GM12878 (cell line): ENCODE results near the gene MAN2C1. TPM values are rescaled to one million over a fixed set of nuclear protein-coding genes. Genes with fewer than 3 reads are reported as not detected.
"Not testable (repeated sequence)": the region's sequence is repeated elsewhere in the genome, so short reads cannot be mapped to it uniquely, and the experiment has no call there.

ENCODE experiments used
- ATAC-seq: fragments of 200-7000 bp; cut with Tn5 transposase; 3 replicates; pipeline ENCODE4 v1.9.1; 2020; ENCODE audit warnings: mild to moderate bottlenecking, moderate library complexity
- BruUV-seq: library from RNA; stranded (reverse); fragments of 400-500 nt; replicated peaks from 2 replicates; lab custom pipeline; 2021; lab: Mats Ljungman, UMichigan
- CTCF ChIA-PET: fragments of 300-600 bp; sonication (Branson Sonifier 250); formaldehyde crosslinking; extraction: SDS; loops from one replicate; lab custom pipeline; 2021; ENCODE audit warnings: inconsistent platforms; lab: Yijun Ruan, JAX
- POLR2A ChIA-PET: fragments of 350-600 bp; formaldehyde crosslinking; extraction: SDS; loops from one replicate; lab custom pipeline; 2021; ENCODE audit warnings: inconsistent platforms; lab: Charles Lee
- RAD21 ChIA-PET: fragments of 300-600 bp; sonication (Branson Sonifier 250); formaldehyde crosslinking; loops from one replicate; lab custom pipeline; 2023; ENCODE audit warnings: antibody characterized with exemption; ENCODE audit not compliant: unreplicated experiment; lab: Charles Lee
- SMC1A ChIA-PET: fragments of 300-600 bp; sonication (Branson Sonifier 250); formaldehyde crosslinking; loops from one replicate; lab custom pipeline; 2023; ENCODE audit not compliant: unreplicated experiment, uncharacterized antibody; lab: Charles Lee
- DNase-seq: peaks from one replicate; pipeline ENCODE4 v3.0.0-alpha.2; 2011; ENCODE audit warnings: low read depth, low spot score
- FAIRE-seq: peaks from 3 replicates; lab custom pipeline; 2011; peaks lifted over from hg19 to GRCh38; lab: Jason Lieb, UNC
- H2AFZ ChIP-seq: 2 replicates; pipeline ENCODE4 v1.6.0; 2011; ENCODE audit warnings: low read depth, low read length, control low read depth; ENCODE audit not compliant: control insufficient read depth
- H3K27ac ChIP-seq: 2 replicates; pipeline ENCODE4 v1.5.1; 2011; ENCODE audit warnings: control low read depth; ENCODE audit not compliant: control insufficient read depth, insufficient read depth
- H3K27me3 ChIP-seq, 2 experiments: replicated peaks in 1 of 2; 2 replicates each; pipeline versions ENCODE4 v1.6.0 to v1.6.1; 2011; ENCODE audit warnings: low read length in 1 of 2; ENCODE audit not compliant: control insufficient read depth in 2 of 2, insufficient read depth in 2 of 2
- H3K36me3 ChIP-seq, 2 experiments: 2 replicates each; pipeline ENCODE4 v1.5.1; 2011; ENCODE audit warnings: low read length in 1 of 2; ENCODE audit not compliant: control insufficient read depth in 2 of 2, insufficient read depth in 2 of 2
- H3K4me1 ChIP-seq: 2 replicates; pipeline ENCODE4 v1.6.1; 2011; ENCODE audit warnings: mild to moderate bottlenecking, low read length, moderate library complexity, mixed read lengths; ENCODE audit not compliant: control insufficient read depth, insufficient read depth
- H3K4me2 ChIP-seq: 2 replicates; pipeline ENCODE4 v1.6.0; 2011; ENCODE audit warnings: control low read depth; ENCODE audit not compliant: control insufficient read depth, insufficient read depth
- H3K4me3 ChIP-seq: fragments of 200-600 bp; sonication (generic); 2 replicates; pipeline ENCODE4 v1.5.1; 2016
- H3K79me2 ChIP-seq: 2 replicates; pipeline ENCODE4 v1.6.0; 2011; ENCODE audit warnings: low read length; ENCODE audit not compliant: control insufficient read depth, insufficient read depth
- H3K9ac ChIP-seq: 2 replicates; pipeline ENCODE4 v1.8.0; 2011; ENCODE audit warnings: low read length, control low read depth, mixed read lengths; ENCODE audit not compliant: control insufficient read depth, insufficient read depth
- H3K9me3 ChIP-seq: replicated peaks from 3 replicates; pipeline ENCODE4 v1.5.1; 2011; ENCODE audit warnings: mild to moderate bottlenecking, low read length; ENCODE audit not compliant: control insufficient read depth, insufficient read depth
- H4K20me1 ChIP-seq: 2 replicates; pipeline ENCODE4 v1.6.0; 2011; ENCODE audit not compliant: control insufficient read depth, insufficient read depth
- CREB1 ChIP-seq: IDR thresholded peaks from 2 replicates; pipeline ENCODE4 v1.6.1; 2012; ENCODE audit warnings: low read depth, mild to moderate bottlenecking, inconsistent platforms
- MEF2A ChIP-seq: IDR thresholded peaks from 2 replicates; pipeline ENCODE4 v1.6.1; 2011; ENCODE audit warnings: low read depth, mild to moderate bottlenecking, low read length, moderate library complexity; ENCODE audit not compliant: insufficient read depth
- TAF1 ChIP-seq: IDR thresholded peaks from 2 replicates; pipeline ENCODE4 v1.6.1; 2011; ENCODE audit warnings: mild to moderate bottlenecking, low read depth, low read length, borderline replicate concordance
- WGBS: methylation state at CpG from one replicate; pipeline ENCODE4 v1.1.6; 2016; ENCODE audit warnings: low lambda C conversion rate; ENCODE audit not compliant: insufficient replicate concordance, insufficient coverage; ENCODE audit errors: missing lambda C conversion rate; 5-methylcytosine and 5-hydroxymethylcytosine counted together
- in situ Hi-C: fragments of 300-500 bp; cut with MboI; formaldehyde crosslinking; loops from 9 replicates; pipeline ENCODE4 v1.14.3; 2018; ENCODE audit warnings: mixed read lengths
- intact Hi-C: fragments of 100-400 bp; cut with micrococcal nuclease; formaldehyde crosslinking; loops from one replicate; pipeline ENCODE4 v1.14.2; 2022; ENCODE audit not compliant: unreplicated experiment
- polyA plus RNA-seq, 11 experiments: library from polyadenylated mRNA; depleted of rRNA in 4 of 11; unstranded in 6 of 11; stranded (reverse) in 5 of 11; fragments of >200 nt; fragmentation: Nextera tagmentation in 4 of 11; fragmentation: Illumina TruSeq in 1 of 11; extraction: Ambion mirVana in 4 of 11; extraction: Trizol in 1 of 11; gene quantifications; 1 replicate in 1 of 11; 2 replicates in 10 of 11; pipeline versions ENCODE4 v1.2.1 to v1.2.3, GENCODE V29; 2011 to 2016; ENCODE audit warnings: inconsistent platforms in 2 of 11, missing spikeins in 2 of 11, low read depth in 1 of 11
- total RNA-seq, 4 experiments: library from RNA; depleted of rRNA in 3 of 4; stranded (reverse); fragments of >200 nt in 3 of 4; fragmentation: Illumina TruSeq in 1 of 4; extraction: Trizol in 1 of 4; gene quantifications; 2 replicates each; pipeline versions ENCODE4 v1.2.1 to v1.2.3, GENCODE V29; 2013 to 2021
- TF ChIP-seq, protein P1 (sequence below): fragments of 450-650 bp; IDR thresholded peaks from 2 replicates; pipeline ENCODE4 v1.6.1; 2018; ENCODE audit warnings: mild to moderate bottlenecking, low read depth, moderate library complexity; ENCODE audit not compliant: partially characterized antibody
- TF ChIP-seq, protein P2 (sequence below): fragments of 450-650 bp; IDR thresholded peaks from 2 replicates; pipeline ENCODE4 v1.6.1; 2017; ENCODE audit warnings: low read depth, mild to moderate bottlenecking, moderate library complexity
- TF ChIP-seq, protein P3 (sequence below): fragments of 450-650 bp; IDR thresholded peaks from 2 replicates; pipeline ENCODE4 v1.6.1; 2016; ENCODE audit warnings: mild to moderate bottlenecking

MAN2C1 gene
- total and polyA plus RNA-seq, 10 of the 15 experiments (the other 5 are each of a cell fraction or from before 2014, with no cell fraction given): 1.4 to 111 (median 42.2) TPM

DNA sequence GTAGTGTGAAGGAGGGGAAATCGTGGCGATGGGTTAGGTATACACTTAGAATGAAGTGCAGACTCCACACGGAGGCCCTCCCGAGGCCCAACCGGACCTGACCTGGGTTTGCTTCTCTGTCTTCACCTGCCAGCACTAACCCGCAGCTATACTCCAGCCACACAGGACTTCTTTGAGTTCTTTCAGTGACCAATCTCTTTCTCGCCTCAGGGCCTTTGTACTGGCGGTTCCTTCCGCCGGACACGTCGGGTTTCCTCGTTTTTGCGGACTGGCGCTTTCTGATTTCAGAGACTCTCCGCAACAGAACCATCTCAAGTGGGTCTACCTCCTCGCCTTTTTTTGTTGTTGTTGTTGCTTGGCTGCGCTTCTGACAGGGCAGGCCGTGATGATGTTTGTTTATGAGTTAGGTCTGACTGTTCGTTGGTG is 21.6 kb downstream of the MAN2C1 start, which contains the start of gene NEIL1:
TSS of gene NEIL1 (plus strand) at position 244 of the 426 bp plus-strand sequence. CDS start 1,867 bp downstream, outside the sequence.
- DNase-seq: no peak
- no TSS peak for BruUV-seq
- RAD21 ChIA-PET: no interaction called here
- H2AFZ ChIP-seq: peak within 1 kb of the TSS; percentile 69
- peak within 1 kb of the TSS; percentile 35; the same call in 1 of the 2 replicates for H3K9ac ChIP-seq
- SMC1A ChIA-PET: no interaction called here
- CTCF ChIA-PET: no interaction called here
- POLR2A ChIA-PET: no interaction called here
- no peaks in the 10 kb centered on the region for H3K36me3 ChIP-seq
- no peak within 1 kb of the TSS for H3K27ac ChIP-seq
- TF ChIP-seq, protein P1, sequence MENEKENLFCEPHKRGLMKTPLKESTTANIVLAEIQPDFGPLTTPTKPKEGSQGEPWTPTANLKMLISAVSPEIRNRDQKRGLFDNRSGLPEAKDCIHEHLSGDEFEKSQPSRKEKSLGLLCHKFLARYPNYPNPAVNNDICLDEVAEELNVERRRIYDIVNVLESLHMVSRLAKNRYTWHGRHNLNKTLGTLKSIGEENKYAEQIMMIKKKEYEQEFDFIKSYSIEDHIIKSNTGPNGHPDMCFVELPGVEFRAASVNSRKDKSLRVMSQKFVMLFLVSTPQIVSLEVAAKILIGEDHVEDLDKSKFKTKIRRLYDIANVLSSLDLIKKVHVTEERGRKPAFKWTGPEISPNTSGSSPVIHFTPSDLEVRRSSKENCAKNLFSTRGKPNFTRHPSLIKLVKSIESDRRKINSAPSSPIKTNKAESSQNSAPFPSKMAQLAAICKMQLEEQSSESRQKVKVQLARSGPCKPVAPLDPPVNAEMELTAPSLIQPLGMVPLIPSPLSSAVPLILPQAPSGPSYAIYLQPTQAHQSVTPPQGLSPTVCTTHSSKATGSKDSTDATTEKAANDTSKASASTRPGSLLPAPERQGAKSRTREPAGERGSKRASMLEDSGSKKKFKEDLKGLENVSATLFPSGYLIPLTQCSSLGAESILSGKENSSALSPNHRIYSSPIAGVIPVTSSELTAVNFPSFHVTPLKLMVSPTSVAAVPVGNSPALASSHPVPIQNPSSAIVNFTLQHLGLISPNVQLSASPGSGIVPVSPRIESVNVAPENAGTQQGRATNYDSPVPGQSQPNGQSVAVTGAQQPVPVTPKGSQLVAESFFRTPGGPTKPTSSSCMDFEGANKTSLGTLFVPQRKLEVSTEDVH: no peak
- TF ChIP-seq, protein P2, sequence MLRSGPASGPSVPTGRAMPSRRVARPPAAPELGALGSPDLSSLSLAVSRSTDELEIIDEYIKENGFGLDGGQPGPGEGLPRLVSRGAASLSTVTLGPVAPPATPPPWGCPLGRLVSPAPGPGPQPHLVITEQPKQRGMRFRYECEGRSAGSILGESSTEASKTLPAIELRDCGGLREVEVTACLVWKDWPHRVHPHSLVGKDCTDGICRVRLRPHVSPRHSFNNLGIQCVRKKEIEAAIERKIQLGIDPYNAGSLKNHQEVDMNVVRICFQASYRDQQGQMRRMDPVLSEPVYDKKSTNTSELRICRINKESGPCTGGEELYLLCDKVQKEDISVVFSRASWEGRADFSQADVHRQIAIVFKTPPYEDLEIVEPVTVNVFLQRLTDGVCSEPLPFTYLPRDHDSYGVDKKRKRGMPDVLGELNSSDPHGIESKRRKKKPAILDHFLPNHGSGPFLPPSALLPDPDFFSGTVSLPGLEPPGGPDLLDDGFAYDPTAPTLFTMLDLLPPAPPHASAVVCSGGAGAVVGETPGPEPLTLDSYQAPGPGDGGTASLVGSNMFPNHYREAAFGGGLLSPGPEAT: peak; percentile 11; the same call in 1 of the 2 replicates
- TF ChIP-seq TAF1 (peak; percentile 13; the same call in 1 of the 2 replicates), CREB1 (no peak), MEF2A (no peak)
- TF ChIP-seq, protein P3, sequence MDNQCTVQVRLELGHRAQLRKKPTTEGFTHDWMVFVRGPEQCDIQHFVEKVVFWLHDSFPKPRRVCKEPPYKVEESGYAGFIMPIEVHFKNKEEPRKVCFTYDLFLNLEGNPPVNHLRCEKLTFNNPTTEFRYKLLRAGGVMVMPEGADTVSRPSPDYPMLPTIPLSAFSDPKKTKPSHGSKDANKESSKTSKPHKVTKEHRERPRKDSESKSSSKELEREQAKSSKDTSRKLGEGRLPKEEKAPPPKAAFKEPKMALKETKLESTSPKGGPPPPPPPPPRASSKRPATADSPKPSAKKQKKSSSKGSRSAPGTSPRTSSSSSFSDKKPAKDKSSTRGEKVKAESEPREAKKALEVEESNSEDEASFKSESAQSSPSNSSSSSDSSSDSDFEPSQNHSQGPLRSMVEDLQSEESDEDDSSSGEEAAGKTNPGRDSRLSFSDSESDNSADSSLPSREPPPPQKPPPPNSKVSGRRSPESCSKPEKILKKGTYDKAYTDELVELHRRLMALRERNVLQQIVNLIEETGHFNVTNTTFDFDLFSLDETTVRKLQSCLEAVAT: 0 out of 2 replicates have a peak, but pooled peaks have one; percentile 16
- in situ Hi-C loops (no loop called here), intact Hi-C loops (no loop called here)
- H3K79me2 ChIP-seq: no peaks in the 10 kb centered on the region
- ATAC-seq: no peak; the same call in 2 of the 3 replicates
- peaks cover 15% of the 10 kb centered on the region; the same call in 2 of the 3 replicates for H3K9me3 ChIP-seq
- H3K27me3 ChIP-seq: peaks cover 4 to 11% of the 10 kb centered on the region in 2 experiments
- H3K4me2 ChIP-seq: peak within 1 kb of the TSS; percentile 95
- 18% methylated on average over 20 of the region's 20 CpGs for WGBS
- H3K4me3 ChIP-seq: peak within 1 kb of the TSS; percentile 66
- FAIRE-seq: no peak
- H4K20me1 ChIP-seq: no peaks in the 10 kb centered on the region
- H3K4me1 ChIP-seq: peaks cover 23% of the 10 kb centered on the region

DNA sequence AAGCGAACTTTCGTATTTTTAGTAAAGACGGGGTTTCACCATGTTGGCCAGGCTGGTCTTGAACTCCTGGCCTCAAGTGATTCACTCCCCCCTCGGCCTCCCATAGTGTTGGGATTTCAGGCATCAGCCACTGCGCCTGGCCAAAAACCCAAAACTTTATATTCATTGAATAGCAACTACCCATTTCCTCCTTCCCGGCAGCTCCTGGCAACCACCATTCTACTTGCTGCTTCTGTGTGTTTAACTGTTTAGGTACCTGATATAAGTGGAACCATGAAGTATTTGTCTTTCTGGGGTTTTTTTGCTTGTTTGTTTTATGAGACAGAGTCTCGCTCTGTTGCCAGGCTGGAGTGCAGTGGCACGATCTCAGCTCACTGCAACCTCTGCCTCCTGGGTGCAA is 24.5 kb downstream of the MAN2C1 start:
- H3K4me2 ChIP-seq, ATAC-seq, H3K27ac ChIP-seq, FAIRE-seq, intact Hi-C loops, H2AFZ ChIP-seq, H3K9ac ChIP-seq, H3K4me3 ChIP-seq, POLR2A ChIA-PET, H4K20me1 ChIP-seq, CTCF ChIA-PET, DNase-seq, H3K36me3 ChIP-seq, in situ Hi-C loops, BruUV-seq, H3K9me3 ChIP-seq, RAD21 ChIA-PET, H3K79me2 ChIP-seq: not testable (repeated sequence)
- 60% methylated on average over 8 of the region's 8 CpGs for WGBS
- Histone ChIP-seq H3K27me3 (peaks cover 4 to 11% of the 10 kb centered on the region in 2 experiments), H3K4me1 (peaks cover 13% of the 10 kb centered on the region)
- SMC1A ChIA-PET: interaction anchor here (1.1 kb wide), 1 partner anchor 24 kb away, joined by 3 read pairs; no protein-coding TSS in a partner anchor
